HEK293T (cell line): Measurements from ENCODE around the gene NABP2.

Experiments
- CTCF ChIA-PET: fragments of 350-600 bp; formaldehyde crosslinking; extraction: SDS; loops from one replicate; lab custom pipeline; 2021; ENCODE audit warnings: antibody characterized with exemption, inconsistent platforms; lab: Yijun Ruan, JAX
- POLR2A ChIA-PET: fragments of 350-600 bp; formaldehyde crosslinking; extraction: SDS; loops from one replicate; lab custom pipeline; 2020; ENCODE audit warnings: antibody characterized with exemption, inconsistent platforms; lab: Yijun Ruan, JAX
- DNase-seq: peaks from one replicate; pipeline ENCODE4 v3.0.0; 2012; ENCODE audit warnings: mixed read lengths; ENCODE audit errors: extremely low spot score
- ARNT ChIP-seq: fragments of 450-650 bp; IDR thresholded peaks from 2 replicates; pipeline ENCODE4 v1.6.1; 2017; ENCODE audit warnings: mild to moderate bottlenecking
- BHLHE40 ChIP-seq: fragments of 450-650 bp; IDR thresholded peaks from 2 replicates; pipeline ENCODE4 v1.6.1; 2016; ENCODE audit warnings: mild to moderate bottlenecking, moderate library complexity, borderline replicate concordance
- CTBP1 ChIP-seq: fragments of 450-650 bp; IDR thresholded peaks from 2 replicates; pipeline ENCODE4 v1.6.1; 2016; ENCODE audit warnings: borderline replicate concordance
- ELF4 ChIP-seq: fragments of 450-650 bp; IDR thresholded peaks from 2 replicates; pipeline ENCODE4 v1.6.1; 2017; ENCODE audit warnings: antibody characterized with exemption
- FOXA1 ChIP-seq: fragments of 450-650 bp; IDR thresholded peaks from 2 replicates; pipeline ENCODE4 v1.6.1; 2016; ENCODE audit warnings: mild to moderate bottlenecking
- FOXK2 ChIP-seq: fragments of 450-650 bp; IDR thresholded peaks from 2 replicates; pipeline ENCODE4 v1.6.1; 2016; ENCODE audit warnings: mild to moderate bottlenecking
- FOXM1 ChIP-seq: fragments of 450-650 bp; IDR thresholded peaks from 2 replicates; pipeline ENCODE4 v1.6.1; 2017; ENCODE audit warnings: mild to moderate bottlenecking, borderline replicate concordance
- HDGF ChIP-seq: fragments of 450-650 bp; IDR thresholded peaks from 2 replicates; pipeline ENCODE4 v1.6.1; 2017; ENCODE audit warnings: antibody characterized with exemption, borderline replicate concordance
- L3MBTL2 ChIP-seq: fragments of 450-650 bp; conservative IDR thresholded peaks from 2 replicates; pipeline ENCODE4 v1.6.1; 2016; ENCODE audit warnings: mild to moderate bottlenecking
- LEF1 ChIP-seq: fragments of 450-650 bp; IDR thresholded peaks from 2 replicates; pipeline ENCODE4 v1.6.1; 2017; ENCODE audit warnings: mild to moderate bottlenecking, borderline replicate concordance
- NFRKB ChIP-seq: fragments of 450-650 bp; IDR thresholded peaks from 2 replicates; pipeline ENCODE4 v1.6.1; 2016; ENCODE audit warnings: mild to moderate bottlenecking, moderate library complexity
- PKNOX1 ChIP-seq: fragments of 450-650 bp; IDR thresholded peaks from 2 replicates; pipeline ENCODE4 v1.6.1; 2016
- SP1 ChIP-seq: fragments of 450-650 bp; IDR thresholded peaks from 2 replicates; pipeline ENCODE4 v1.6.1; 2017
- SUZ12 ChIP-seq: fragments of 450-650 bp; IDR thresholded peaks from 2 replicates; pipeline ENCODE4 v1.6.1; 2016; ENCODE audit warnings: mild to moderate bottlenecking
- TARDBP ChIP-seq: fragments of 450-650 bp; IDR thresholded peaks from 2 replicates; pipeline ENCODE4 v1.6.1; 2016
- ZNF384 ChIP-seq: fragments of 450-650 bp; IDR thresholded peaks from 2 replicates; pipeline ENCODE4 v1.6.1; 2016

Gene NABP2

GRCh38 chr12:56206452-56207166, 17.5 kb upstream of the NABP2 start:
- POLR2A ChIA-PET: interaction anchor here (0.6 to 6.0 kb wide), 5 partner anchors 15 to 103 kb away, joined by 3 to 70 read pairs (median 4); partner anchors contain the start of genes ANKRD52, PA2G4, RNF41 and SMARCC2
- CTCF ChIA-PET: interaction anchor here (0.6 to 3.8 kb wide), 6 partner anchors 9 to 88 kb away, joined by 3 to 28 read pairs (median 8); partner anchors contain the start of genes RNF41, SMARCC2 and ZC3H10
- DNase-seq: peak; percentile 68
- TF ChIP-seq LEF1 (no peak), L3MBTL2 (no peak), ELF4 (no peak), SP1 (no peak), BHLHE40 (no peak), ARNT (no peak), TARDBP (no peak), FOXA1 (no peak), FOXK2 (no peak), FOXM1 (no peak), HDGF (no peak), SUZ12 (no peak), CTBP1 (no peak), PKNOX1 (no peak), ZNF384 (no peak), NFRKB (no peak)

GRCh38 chr12:56208006-56208405, 16.1 kb upstream of the NABP2 start:
- CTCF ChIA-PET: interaction anchor here (0.8 to 2.4 kb wide), 4 partner anchors 11 to 51 kb away, joined by 3 to 15 read pairs (median 8); partner anchors contain the start of gene RNF41
- POLR2A ChIA-PET: interaction anchor here (1.2 to 6.0 kb wide), 2 partner anchors 13 to 18 kb away, joined by 3 to 70 read pairs; partner anchors contain the start of genes RNF41 and SMARCC2
- no peak for TF ChIP-seq BHLHE40
- TF ChIP-seq ZNF384: no peak
- TF ChIP-seq LEF1: no peak
- DNase-seq: no peak

- CTCF ChIA-PET: interaction anchor here (1.0 kb wide), 1 partner anchor 23 kb away, joined by 3 read pairs; the partner anchor contains the start of gene SMARCC2
- POLR2A ChIA-PET: interaction anchor here (1.5 kb wide), 1 partner anchor 9 kb away, joined by 8 read pairs; the partner anchor contains the start of gene RNF41
- no peak for DNase-seq
- TF ChIP-seq LEF1 (no peak), SUZ12 (no peak), ELF4 (no peak), HDGF (no peak), FOXA1 (no peak), ARNT (no peak), BHLHE40 (no peak), SP1 (no peak), ZNF384 (no peak), CTBP1 (no peak), FOXM1 (no peak)
These were observed 11.8 kb upstream of the NABP2 start for GRCh38 chr12:56212361-56212760.

GRCh38 chr12:56213878-56214277, 10.3 kb upstream of the NABP2 start:
- ChIA-PET CTCF (no interaction called here), POLR2A (interaction anchor here (1.5 kb wide), 1 partner anchor 8 kb away, joined by 8 read pairs; the partner anchor contains the start of gene RNF41)
- TF ChIP-seq FOXK2 (no peak), ZNF384 (no peak), TARDBP (no peak), FOXA1 (no peak), ARNT (no peak), L3MBTL2 (no peak), LEF1 (no peak), SUZ12 (no peak)
- DNase-seq: no peak

GRCh38 chr12:56216461-56216860, 7.7 kb upstream of the NABP2 start:
- DNase-seq: no peak
- no peak for TF ChIP-seq FOXK2
- no peak for TF ChIP-seq BHLHE40
- TF ChIP-seq NFRKB: no peak
- TF ChIP-seq SP1: no peak
- ChIA-PET POLR2A (no interaction called here), CTCF (interaction anchor here (0.8 to 1.9 kb wide), 2 partner anchors 10 to 42 kb away, joined by 3 to 5 read pairs; no protein-coding TSS in a partner anchor)

- ChIA-PET CTCF (interaction anchor here (3.3 kb wide), 1 partner anchor 15 kb away, joined by 28 read pairs; no protein-coding TSS in a partner anchor), POLR2A (interaction anchor here (3.0 to 3.2 kb wide), 2 partner anchors 30 to 92 kb away, joined by 23 to 66 read pairs; partner anchors contain the start of genes ESYT1 and SMARCC2)
- TF ChIP-seq ZNF384 (no peak), ARNT (no peak), SP1 (no peak), NFRKB (no peak), ELF4 (no peak), FOXK2 (no peak), CTBP1 (no peak), FOXA1 (no peak), L3MBTL2 (no peak)
- DNase-seq: no peak
These were observed 4.3 kb upstream of the NABP2 start for GRCh38 chr12:56219840-56220239.
